Panc1 (cell line): Measurements from ENCODE around the gene LAMTOR1.

Source experiments
- POLR2AphosphoS5 ChIP-seq: IDR thresholded peaks from 2 replicates; pipeline ENCODE4 v1.6.1; 2012; ENCODE audit warnings: mild to moderate bottlenecking, low read depth, low read length, moderate library complexity
- TF ChIP-seq, protein P1 (sequence below): fragments of 450-650 bp; IDR thresholded peaks from 2 replicates; pipeline ENCODE4 v1.5.1; 2017; ENCODE audit warnings: mild to moderate bottlenecking
- TF ChIP-seq, protein P2 (sequence below), 2 experiments: IDR thresholded peaks; 2 replicates each; pipeline ENCODE4 v1.6.1; 2011 to 2012; ENCODE audit warnings: low read depth in 2 of 2, control low read depth in 1 of 2, low read length in 1 of 2, mild to moderate bottlenecking in 1 of 2, moderate library complexity in 1 of 2; ENCODE audit not compliant: insufficient read depth in 1 of 2

DNA sequence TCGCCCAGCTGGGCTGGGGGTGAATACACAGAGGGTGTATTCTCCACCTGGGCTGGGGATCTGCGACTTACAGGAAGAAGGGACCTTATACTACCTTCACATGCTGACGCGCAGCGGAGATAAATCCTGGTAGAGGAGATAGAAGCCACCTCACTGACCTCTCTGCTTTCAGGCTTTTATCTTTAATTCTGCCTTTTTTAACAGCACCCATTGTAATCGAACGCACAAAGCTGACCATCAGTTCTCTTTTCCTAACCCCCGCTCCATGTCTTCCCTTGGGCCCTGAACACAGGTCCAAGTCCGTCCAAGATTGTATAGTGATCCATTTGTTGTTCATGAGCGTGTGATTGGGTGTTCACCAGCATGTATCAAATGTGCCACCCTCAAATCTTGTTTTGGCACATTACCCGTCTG is 664 bp upstream of the LAMTOR1 start:
- TF ChIP-seq, protein P1, sequence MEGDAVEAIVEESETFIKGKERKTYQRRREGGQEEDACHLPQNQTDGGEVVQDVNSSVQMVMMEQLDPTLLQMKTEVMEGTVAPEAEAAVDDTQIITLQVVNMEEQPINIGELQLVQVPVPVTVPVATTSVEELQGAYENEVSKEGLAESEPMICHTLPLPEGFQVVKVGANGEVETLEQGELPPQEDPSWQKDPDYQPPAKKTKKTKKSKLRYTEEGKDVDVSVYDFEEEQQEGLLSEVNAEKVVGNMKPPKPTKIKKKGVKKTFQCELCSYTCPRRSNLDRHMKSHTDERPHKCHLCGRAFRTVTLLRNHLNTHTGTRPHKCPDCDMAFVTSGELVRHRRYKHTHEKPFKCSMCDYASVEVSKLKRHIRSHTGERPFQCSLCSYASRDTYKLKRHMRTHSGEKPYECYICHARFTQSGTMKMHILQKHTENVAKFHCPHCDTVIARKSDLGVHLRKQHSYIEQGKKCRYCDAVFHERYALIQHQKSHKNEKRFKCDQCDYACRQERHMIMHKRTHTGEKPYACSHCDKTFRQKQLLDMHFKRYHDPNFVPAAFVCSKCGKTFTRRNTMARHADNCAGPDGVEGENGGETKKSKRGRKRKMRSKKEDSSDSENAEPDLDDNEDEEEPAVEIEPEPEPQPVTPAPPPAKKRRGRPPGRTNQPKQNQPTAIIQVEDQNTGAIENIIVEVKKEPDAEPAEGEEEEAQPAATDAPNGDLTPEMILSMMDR, result no peak
- TF ChIP-seq, protein P2, sequence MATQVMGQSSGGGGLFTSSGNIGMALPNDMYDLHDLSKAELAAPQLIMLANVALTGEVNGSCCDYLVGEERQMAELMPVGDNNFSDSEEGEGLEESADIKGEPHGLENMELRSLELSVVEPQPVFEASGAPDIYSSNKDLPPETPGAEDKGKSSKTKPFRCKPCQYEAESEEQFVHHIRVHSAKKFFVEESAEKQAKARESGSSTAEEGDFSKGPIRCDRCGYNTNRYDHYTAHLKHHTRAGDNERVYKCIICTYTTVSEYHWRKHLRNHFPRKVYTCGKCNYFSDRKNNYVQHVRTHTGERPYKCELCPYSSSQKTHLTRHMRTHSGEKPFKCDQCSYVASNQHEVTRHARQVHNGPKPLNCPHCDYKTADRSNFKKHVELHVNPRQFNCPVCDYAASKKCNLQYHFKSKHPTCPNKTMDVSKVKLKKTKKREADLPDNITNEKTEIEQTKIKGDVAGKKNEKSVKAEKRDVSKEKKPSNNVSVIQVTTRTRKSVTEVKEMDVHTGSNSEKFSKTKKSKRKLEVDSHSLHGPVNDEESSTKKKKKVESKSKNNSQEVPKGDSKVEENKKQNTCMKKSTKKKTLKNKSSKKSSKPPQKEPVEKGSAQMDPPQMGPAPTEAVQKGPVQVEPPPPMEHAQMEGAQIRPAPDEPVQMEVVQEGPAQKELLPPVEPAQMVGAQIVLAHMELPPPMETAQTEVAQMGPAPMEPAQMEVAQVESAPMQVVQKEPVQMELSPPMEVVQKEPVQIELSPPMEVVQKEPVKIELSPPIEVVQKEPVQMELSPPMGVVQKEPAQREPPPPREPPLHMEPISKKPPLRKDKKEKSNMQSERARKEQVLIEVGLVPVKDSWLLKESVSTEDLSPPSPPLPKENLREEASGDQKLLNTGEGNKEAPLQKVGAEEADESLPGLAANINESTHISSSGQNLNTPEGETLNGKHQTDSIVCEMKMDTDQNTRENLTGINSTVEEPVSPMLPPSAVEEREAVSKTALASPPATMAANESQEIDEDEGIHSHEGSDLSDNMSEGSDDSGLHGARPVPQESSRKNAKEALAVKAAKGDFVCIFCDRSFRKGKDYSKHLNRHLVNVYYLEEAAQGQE (IDR thresholded peaks at IDR 0.05; ENCODE audit: insufficient read depth in 1 of 2, low read depth in 2 of 2, low read length in 1 of 2), result no peak
- TF ChIP-seq POLR2AphosphoS5, result no peak
